ENCODE results near the gene SLC39A11.

DNA sequence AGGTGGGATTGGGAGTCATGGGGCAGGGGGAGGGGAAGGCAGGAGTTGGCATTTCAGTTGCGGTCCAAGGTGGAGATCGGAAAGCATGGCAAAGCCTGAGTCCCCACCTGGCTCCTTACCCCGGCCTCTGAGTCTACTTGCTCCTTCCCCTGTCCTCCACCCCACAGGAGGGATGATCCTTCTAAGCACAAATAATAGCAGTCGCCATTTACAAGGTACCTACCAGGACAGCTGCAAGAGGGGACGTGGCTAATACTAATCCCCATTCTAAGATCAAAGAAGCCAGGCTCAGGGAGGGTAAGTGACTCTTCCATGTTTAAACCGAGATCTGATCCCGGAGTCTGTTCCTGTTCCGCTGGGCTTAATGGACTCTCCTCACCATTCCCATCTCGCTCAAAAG is 396.3 kb downstream of the SLC39A11 start:
- TF ChIP-seq, protein P1, sequence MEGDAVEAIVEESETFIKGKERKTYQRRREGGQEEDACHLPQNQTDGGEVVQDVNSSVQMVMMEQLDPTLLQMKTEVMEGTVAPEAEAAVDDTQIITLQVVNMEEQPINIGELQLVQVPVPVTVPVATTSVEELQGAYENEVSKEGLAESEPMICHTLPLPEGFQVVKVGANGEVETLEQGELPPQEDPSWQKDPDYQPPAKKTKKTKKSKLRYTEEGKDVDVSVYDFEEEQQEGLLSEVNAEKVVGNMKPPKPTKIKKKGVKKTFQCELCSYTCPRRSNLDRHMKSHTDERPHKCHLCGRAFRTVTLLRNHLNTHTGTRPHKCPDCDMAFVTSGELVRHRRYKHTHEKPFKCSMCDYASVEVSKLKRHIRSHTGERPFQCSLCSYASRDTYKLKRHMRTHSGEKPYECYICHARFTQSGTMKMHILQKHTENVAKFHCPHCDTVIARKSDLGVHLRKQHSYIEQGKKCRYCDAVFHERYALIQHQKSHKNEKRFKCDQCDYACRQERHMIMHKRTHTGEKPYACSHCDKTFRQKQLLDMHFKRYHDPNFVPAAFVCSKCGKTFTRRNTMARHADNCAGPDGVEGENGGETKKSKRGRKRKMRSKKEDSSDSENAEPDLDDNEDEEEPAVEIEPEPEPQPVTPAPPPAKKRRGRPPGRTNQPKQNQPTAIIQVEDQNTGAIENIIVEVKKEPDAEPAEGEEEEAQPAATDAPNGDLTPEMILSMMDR (IDR thresholded peaks at IDR 0.05) = no peak
- TF ChIP-seq POLR2AphosphoS5 (IDR thresholded peaks at IDR 0.05; ENCODE audit: low read depth, low read length) (no peak), TCF7L2 (IDR thresholded peaks at IDR 0.05; ENCODE audit: low read depth, low read length) (no peak; the same call in 1 of the 2 replicates), SIN3A (IDR thresholded peaks at IDR 0.05; ENCODE audit: borderline replicate concordance, insufficient read depth, low read depth, low read length) (no peak)
- TF ChIP-seq, protein P2, sequence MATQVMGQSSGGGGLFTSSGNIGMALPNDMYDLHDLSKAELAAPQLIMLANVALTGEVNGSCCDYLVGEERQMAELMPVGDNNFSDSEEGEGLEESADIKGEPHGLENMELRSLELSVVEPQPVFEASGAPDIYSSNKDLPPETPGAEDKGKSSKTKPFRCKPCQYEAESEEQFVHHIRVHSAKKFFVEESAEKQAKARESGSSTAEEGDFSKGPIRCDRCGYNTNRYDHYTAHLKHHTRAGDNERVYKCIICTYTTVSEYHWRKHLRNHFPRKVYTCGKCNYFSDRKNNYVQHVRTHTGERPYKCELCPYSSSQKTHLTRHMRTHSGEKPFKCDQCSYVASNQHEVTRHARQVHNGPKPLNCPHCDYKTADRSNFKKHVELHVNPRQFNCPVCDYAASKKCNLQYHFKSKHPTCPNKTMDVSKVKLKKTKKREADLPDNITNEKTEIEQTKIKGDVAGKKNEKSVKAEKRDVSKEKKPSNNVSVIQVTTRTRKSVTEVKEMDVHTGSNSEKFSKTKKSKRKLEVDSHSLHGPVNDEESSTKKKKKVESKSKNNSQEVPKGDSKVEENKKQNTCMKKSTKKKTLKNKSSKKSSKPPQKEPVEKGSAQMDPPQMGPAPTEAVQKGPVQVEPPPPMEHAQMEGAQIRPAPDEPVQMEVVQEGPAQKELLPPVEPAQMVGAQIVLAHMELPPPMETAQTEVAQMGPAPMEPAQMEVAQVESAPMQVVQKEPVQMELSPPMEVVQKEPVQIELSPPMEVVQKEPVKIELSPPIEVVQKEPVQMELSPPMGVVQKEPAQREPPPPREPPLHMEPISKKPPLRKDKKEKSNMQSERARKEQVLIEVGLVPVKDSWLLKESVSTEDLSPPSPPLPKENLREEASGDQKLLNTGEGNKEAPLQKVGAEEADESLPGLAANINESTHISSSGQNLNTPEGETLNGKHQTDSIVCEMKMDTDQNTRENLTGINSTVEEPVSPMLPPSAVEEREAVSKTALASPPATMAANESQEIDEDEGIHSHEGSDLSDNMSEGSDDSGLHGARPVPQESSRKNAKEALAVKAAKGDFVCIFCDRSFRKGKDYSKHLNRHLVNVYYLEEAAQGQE (IDR thresholded peaks at IDR 0.05; ENCODE audit: insufficient read depth in 1 of 2, low read depth in 2 of 2, low read length in 1 of 2) = no peak

Data from Panc1 (cell line).